ENCODE measurements around the gene ALDH3A2.

- TF ChIP-seq, protein P1, sequence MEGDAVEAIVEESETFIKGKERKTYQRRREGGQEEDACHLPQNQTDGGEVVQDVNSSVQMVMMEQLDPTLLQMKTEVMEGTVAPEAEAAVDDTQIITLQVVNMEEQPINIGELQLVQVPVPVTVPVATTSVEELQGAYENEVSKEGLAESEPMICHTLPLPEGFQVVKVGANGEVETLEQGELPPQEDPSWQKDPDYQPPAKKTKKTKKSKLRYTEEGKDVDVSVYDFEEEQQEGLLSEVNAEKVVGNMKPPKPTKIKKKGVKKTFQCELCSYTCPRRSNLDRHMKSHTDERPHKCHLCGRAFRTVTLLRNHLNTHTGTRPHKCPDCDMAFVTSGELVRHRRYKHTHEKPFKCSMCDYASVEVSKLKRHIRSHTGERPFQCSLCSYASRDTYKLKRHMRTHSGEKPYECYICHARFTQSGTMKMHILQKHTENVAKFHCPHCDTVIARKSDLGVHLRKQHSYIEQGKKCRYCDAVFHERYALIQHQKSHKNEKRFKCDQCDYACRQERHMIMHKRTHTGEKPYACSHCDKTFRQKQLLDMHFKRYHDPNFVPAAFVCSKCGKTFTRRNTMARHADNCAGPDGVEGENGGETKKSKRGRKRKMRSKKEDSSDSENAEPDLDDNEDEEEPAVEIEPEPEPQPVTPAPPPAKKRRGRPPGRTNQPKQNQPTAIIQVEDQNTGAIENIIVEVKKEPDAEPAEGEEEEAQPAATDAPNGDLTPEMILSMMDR (IDR thresholded peaks at IDR 0.05): no peak
- TF ChIP-seq EZH2 (IDR thresholded peaks at IDR 0.05; ENCODE audit: borderline replicate concordance, insufficient read depth, low read depth, low read length, poor library complexity, severe bottlenecking): no peak
Observed at GRCh38 chr17:19716108-19717030, 67.8 kb downstream of the ALDH3A2 start, which contains the start of gene SLC47A2.
